Ascending aorta (tissue), 2 donors: ENCODE data around the gene RANBP3. TPM values are rescaled to one million over a fixed set of nuclear protein-coding genes. Genes with fewer than 3 reads are reported as not detected.

ENCODE experiments used
- DNase-seq, 2 donors: peaks; one replicate each; pipeline ENCODE4 v3.0.0-alpha.2; 2019; ENCODE audit warnings: low spot score in 2 of 2
- H3K27ac ChIP-seq, 2 donors: fragments of 200-600 bp; sonication (generic); one replicate each; pipeline ENCODE4 v1.5.1; 2016 to 2017; ENCODE audit warnings: mild to moderate bottlenecking in 1 of 2
- H3K27me3 ChIP-seq: fragments of 200-600 bp; sonication (generic); one replicate; pipeline ENCODE4 v1.5.1; 2017
- H3K36me3 ChIP-seq, 2 donors: fragments of 200-600 bp; sonication (generic); one replicate each; pipeline ENCODE4 v1.5.1; 2016
- H3K4me1 ChIP-seq, 2 donors: fragments of 200-600 bp; sonication (generic); one replicate each; pipeline ENCODE4 v1.5.1; 2016 to 2017; ENCODE audit warnings: mild to moderate bottlenecking in 1 of 2
- H3K4me3 ChIP-seq, 2 donors: fragments of 200-600 bp; sonication (generic); one replicate each; pipeline ENCODE4 v1.5.1; 2016 to 2017; ENCODE audit warnings: mild to moderate bottlenecking in 1 of 2
- H3K9me3 ChIP-seq, 2 donors: fragments of 200-600 bp; sonication (generic); one replicate each; pipeline ENCODE4 v1.5.1; 2016
- CTCF ChIP-seq, 3 experiments: fragments of 200-600 bp in 2 of 3; fragments of 450-650 bp in 1 of 3; sonication (generic) in 2 of 3; IDR thresholded peaks; one replicate each; pipeline ENCODE4 v1.5.1; 2016 to 2019; ENCODE audit warnings: antibody characterized with exemption in 3 of 3, mild to moderate bottlenecking in 1 of 3, moderate library complexity in 1 of 3
- intact Hi-C: fragments of 100-400 bp; cut with DNase I; formaldehyde crosslinking; loops from one replicate; pipeline ENCODE4 v1.15.1; 2023
- total RNA-seq: library from RNA; depleted of rRNA; stranded (reverse); fragments of >200 nt; gene quantifications from one replicate; pipeline ENCODE4 v1.1.0, GENCODE V29; 2016

RANBP3 gene
- total RNA-seq, 1 donor from 2014 or later: 48.0 TPM

- TF ChIP-seq CTCF (IDR thresholded peaks at IDR 0.05): no peak
- Histone ChIP-seq H3K9me3 (no peaks in the 10 kb centered on the region), H3K4me3 (no peak overlapping the region), H3K36me3 (peaks cover 0 to 8% of the 10 kb centered on the region in 2 donors), H3K27me3 (no peaks in the 10 kb centered on the region), H3K27ac (no peak overlapping the region), H3K4me1 (peaks cover 18 to 32% of the 10 kb centered on the region in 2 donors)
- intact Hi-C loops: loop anchor here (5.0 kb wide), 1 partner anchor 137 kb away; the partner anchor contains the start of gene RFX2
- DNase-seq: no peak
Observed at GRCh38 chr19:5974721-5975387, 3.1 kb downstream of the RANBP3 start.

- H3K4me3 ChIP-seq: no peak overlapping the region
- intact Hi-C loops: no loop called here
- no peaks in the 10 kb centered on the region for H3K9me3 ChIP-seq
- no peak for TF ChIP-seq CTCF (IDR thresholded peaks at IDR 0.05)
- peaks cover 17 to 30% of the 10 kb centered on the region in 2 donors for H3K4me1 ChIP-seq
- peaks cover 0 to 8% of the 10 kb centered on the region in 2 donors for H3K36me3 ChIP-seq
- H3K27me3 ChIP-seq: no peaks in the 10 kb centered on the region
- no peak for DNase-seq
- H3K27ac ChIP-seq: no peak overlapping the region
Observed at GRCh38 chr19:5973867-5974635, 3.9 kb downstream of the RANBP3 start.

GRCh38 chr19:5973376-5973775 lies 4.6 kb downstream of the RANBP3 start:
- DNase-seq: no peak
- Histone ChIP-seq H3K4me3 (no peak overlapping the region), H3K27me3 (no peaks in the 10 kb centered on the region), H3K36me3 (peaks cover 0 to 8% of the 10 kb centered on the region in 2 donors), H3K4me1 (peaks cover 10 to 23% of the 10 kb centered on the region in 2 donors), H3K27ac (no peak overlapping the region), H3K9me3 (no peaks in the 10 kb centered on the region)
- intact Hi-C loops: no loop called here
- TF ChIP-seq CTCF (IDR thresholded peaks at IDR 0.05): no peak

GRCh38 chr19:5972355-5972731 lies 5.6 kb downstream of the RANBP3 start:
- H3K4me3 ChIP-seq: no peak overlapping the region
- H3K27ac ChIP-seq: no peak overlapping the region
- no peak for TF ChIP-seq CTCF (IDR thresholded peaks at IDR 0.05)
- intact Hi-C loops: no loop called here
- DNase-seq: no peak
- peaks cover 0 to 8% of the 10 kb centered on the region in 2 donors for H3K36me3 ChIP-seq
- peaks cover 9 to 25% of the 10 kb centered on the region in 2 donors for H3K4me1 ChIP-seq
- no peaks in the 10 kb centered on the region for H3K27me3 ChIP-seq
- no peaks in the 10 kb centered on the region for H3K9me3 ChIP-seq

- intact Hi-C loops: no loop called here
- TF ChIP-seq CTCF (IDR thresholded peaks at IDR 0.05): no peak
- no peak overlapping the region for H3K27ac ChIP-seq
- no peak for DNase-seq
- peaks cover 0 to 8% of the 10 kb centered on the region in 2 donors for H3K36me3 ChIP-seq
- no peak overlapping the region for H3K4me3 ChIP-seq
- peaks cover 6 to 20% of the 10 kb centered on the region in 2 donors for H3K4me1 ChIP-seq
- H3K9me3 ChIP-seq: no peaks in the 10 kb centered on the region
- H3K27me3 ChIP-seq: no peaks in the 10 kb centered on the region
Observed at GRCh38 chr19:5971714-5972354, 6.1 kb downstream of the RANBP3 start.
